Mucosa of stomach (tissue), 1 donor: ENCODE data around the gene SLC9C1.

Experiments
- H3K27me3 ChIP-seq: one replicate; pipeline ENCODE4 v1.7.0; 2013; ENCODE audit warnings: mild to moderate bottlenecking, low read length; ENCODE audit not compliant: control insufficient read depth, insufficient read depth
- H3K36me3 ChIP-seq: one replicate; pipeline ENCODE4 v1.7.0; 2013; ENCODE audit warnings: low read length; ENCODE audit not compliant: control insufficient read depth, insufficient read depth
- H3K4me1 ChIP-seq: one replicate; pipeline ENCODE4 v1.7.0; 2013; ENCODE audit warnings: mild to moderate bottlenecking, low read length; ENCODE audit not compliant: control insufficient read depth, insufficient read depth
- H3K4me3 ChIP-seq: one replicate; pipeline ENCODE4 v1.7.0; 2013; ENCODE audit warnings: low read length
- H3K9ac ChIP-seq: one replicate; pipeline ENCODE4 v1.7.0; 2013; ENCODE audit warnings: mild to moderate bottlenecking, low read length, moderate library complexity
- H3K9me3 ChIP-seq: one replicate; pipeline ENCODE4 v1.7.0; 2013; ENCODE audit warnings: mild to moderate bottlenecking, low read length, moderate library complexity; ENCODE audit not compliant: control insufficient read depth
- donor health status: Pancreatic carcinoma.

SLC9C1 gene

GRCh38 chr3:112167758-112168157, 126.3 kb downstream of the SLC9C1 start:
- Histone ChIP-seq H3K9me3 (no peaks in the 10 kb centered on the region), H3K36me3 (no peaks in the 10 kb centered on the region), H3K27me3 (no peaks in the 10 kb centered on the region), H3K4me1 (no peaks in the 10 kb centered on the region), H3K9ac (no peak overlapping the region), H3K4me3 (no peak overlapping the region)

- Histone ChIP-seq H3K9ac (no peak overlapping the region), H3K4me1 (no peaks in the 10 kb centered on the region), H3K4me3 (no peak overlapping the region), H3K27me3 (no peaks in the 10 kb centered on the region), H3K36me3 (no peaks in the 10 kb centered on the region), H3K9me3 (no peaks in the 10 kb centered on the region)
Observed at GRCh38 chr3:112149136-112149535, 144.9 kb downstream of the SLC9C1 start.

GRCh38 chr3:112143689-112144088, 150.3 kb downstream of the SLC9C1 start:
- Histone ChIP-seq H3K9ac (no peak overlapping the region), H3K9me3 (no peaks in the 10 kb centered on the region), H3K36me3 (no peaks in the 10 kb centered on the region), H3K27me3 (no peaks in the 10 kb centered on the region), H3K4me3 (no peak overlapping the region), H3K4me1 (no peaks in the 10 kb centered on the region)

- Histone ChIP-seq H3K9me3 (no peaks in the 10 kb centered on the region), H3K36me3 (no peaks in the 10 kb centered on the region), H3K4me1 (no peaks in the 10 kb centered on the region), H3K27me3 (no peaks in the 10 kb centered on the region), H3K9ac (no peak overlapping the region), H3K4me3 (no peak overlapping the region)
Observed at GRCh38 chr3:112143251-112143650, 150.8 kb downstream of the SLC9C1 start.

- H3K9me3 ChIP-seq: no peaks in the 10 kb centered on the region
- H3K4me3 ChIP-seq: no peak overlapping the region
- no peaks in the 10 kb centered on the region for H3K36me3 ChIP-seq
- H3K27me3 ChIP-seq: no peaks in the 10 kb centered on the region
- H3K9ac ChIP-seq: no peak overlapping the region
- H3K4me1 ChIP-seq: no peaks in the 10 kb centered on the region
Observed at GRCh38 chr3:112141293-112141692, 152.7 kb downstream of the SLC9C1 start.

GRCh38 chr3:112140584-112140983, 153.4 kb downstream of the SLC9C1 start:
- H3K9me3 ChIP-seq: no peaks in the 10 kb centered on the region
- H3K4me3 ChIP-seq: no peak overlapping the region
- H3K9ac ChIP-seq: no peak overlapping the region
- no peaks in the 10 kb centered on the region for H3K27me3 ChIP-seq
- H3K4me1 ChIP-seq: peaks cover 5% of the 10 kb centered on the region
- H3K36me3 ChIP-seq: no peaks in the 10 kb centered on the region

GRCh38 chr3:112138219-112138969, 155.6 kb downstream of the SLC9C1 start:
- Histone ChIP-seq H3K4me3 (no peak overlapping the region), H3K27me3 (no peaks in the 10 kb centered on the region), H3K36me3 (no peaks in the 10 kb centered on the region), H3K9me3 (no peaks in the 10 kb centered on the region), H3K9ac (no peak overlapping the region), H3K4me1 (peaks cover 17% of the 10 kb centered on the region)

GRCh38 chr3:112137781-112138180, 156.2 kb downstream of the SLC9C1 start:
- Histone ChIP-seq H3K27me3 (no peaks in the 10 kb centered on the region), H3K9me3 (no peaks in the 10 kb centered on the region), H3K9ac (no peak overlapping the region), H3K36me3 (no peaks in the 10 kb centered on the region), H3K4me3 (no peak overlapping the region), H3K4me1 (peaks cover 17% of the 10 kb centered on the region)

- no peaks in the 10 kb centered on the region for H3K36me3 ChIP-seq
- no peak overlapping the region for H3K4me3 ChIP-seq
- peaks cover 17% of the 10 kb centered on the region for H3K4me1 ChIP-seq
- H3K27me3 ChIP-seq: no peaks in the 10 kb centered on the region
- no peaks in the 10 kb centered on the region for H3K9me3 ChIP-seq
- H3K9ac ChIP-seq: no peak overlapping the region
Observed at GRCh38 chr3:112136959-112137693, 156.9 kb downstream of the SLC9C1 start.

- H3K4me1 ChIP-seq: peaks cover 17% of the 10 kb centered on the region
- no peaks in the 10 kb centered on the region for H3K9me3 ChIP-seq
Observed at GRCh38 chr3:112136046-112136445, 158.0 kb downstream of the SLC9C1 start.

GRCh38 chr3:112134335-112135124, 159.5 kb downstream of the SLC9C1 start:
- H3K4me1 ChIP-seq: peaks cover 17% of the 10 kb centered on the region
- H3K27me3 ChIP-seq: no peaks in the 10 kb centered on the region
- H3K9ac ChIP-seq: no peak overlapping the region
- no peak overlapping the region for H3K4me3 ChIP-seq
- H3K9me3 ChIP-seq: no peaks in the 10 kb centered on the region
- H3K36me3 ChIP-seq: no peaks in the 10 kb centered on the region

More at GRCh38 chr3:112136046-112136445, 158.0 kb downstream of the SLC9C1 start:
- Histone ChIP-seq H3K27me3 (no peaks in the 10 kb centered on the region), H3K4me3 (no peak overlapping the region), H3K36me3 (no peaks in the 10 kb centered on the region), H3K9ac (no peak overlapping the region)
